Thyroid gland (tissue), 4 donors: Measurements from ENCODE around the gene GLG1. TPM values are rescaled to one million over a fixed set of nuclear protein-coding genes. Genes with fewer than 3 reads are reported as not detected.

ENCODE experiments used
- DNase-seq, 2 donors: peaks; one replicate each; pipeline ENCODE4 v3.0.0-alpha.2; 2019
- H3K27ac ChIP-seq, 3 donors: fragments of 200-600 bp; sonication (generic); 1 replicate in 2 of 3; 2 replicates in 1 of 3; pipeline ENCODE4 v1.5.1; 2016 to 2019; ENCODE audit warnings: mild to moderate bottlenecking in 1 of 3, moderate library complexity in 1 of 3
- H3K27me3 ChIP-seq: fragments of 200-600 bp; sonication (generic); one replicate; pipeline ENCODE4 v1.5.1; 2019
- H3K36me3 ChIP-seq, 2 donors: fragments of 200-600 bp; sonication (generic); one replicate each; pipeline ENCODE4 v1.5.1; 2016 to 2019
- H3K4me1 ChIP-seq, 2 donors: fragments of 200-600 bp; sonication (generic); one replicate each; pipeline ENCODE4 v1.5.1; 2017 to 2019
- H3K4me3 ChIP-seq, 3 donors: fragments of 200-600 bp; sonication (generic); replicated peaks in 1 of 3; 1 replicate in 2 of 3; 2 replicates in 1 of 3; pipeline ENCODE4 v1.5.1; 2016; ENCODE audit warnings: mild to moderate bottlenecking in 1 of 3
- H3K9me3 ChIP-seq: fragments of 200-600 bp; sonication (generic); one replicate; pipeline ENCODE4 v1.5.1; 2017
- CTCF ChIP-seq, 6 experiments: fragments of 200-600 bp in 3 of 6; fragments of 450-650 bp in 3 of 6; sonication (generic) in 3 of 6; IDR thresholded peaks; one replicate each; pipeline ENCODE4 v1.5.1; 2016 to 2019; ENCODE audit warnings: antibody characterized with exemption in 6 of 6, mild to moderate bottlenecking in 2 of 6, inconsistent platforms in 1 of 6, moderate library complexity in 1 of 6
- POLR2A ChIP-seq, 2 donors: fragments of 450-650 bp; IDR thresholded peaks; one replicate each; pipeline ENCODE4 v1.6.1; 2017; ENCODE audit warnings: antibody characterized with exemption in 2 of 2, mild to moderate bottlenecking in 2 of 2, moderate library complexity in 1 of 2
- WGBS, 2 donors: methylation state at CpG; one replicate each; pipeline ENCODE4 v1.1.5; 2017; 5-methylcytosine and 5-hydroxymethylcytosine counted together
- intact Hi-C: fragments of 100-400 bp; cut with DNase I; formaldehyde crosslinking; loops from one replicate; pipeline ENCODE4 v1.15.1; 2023
- total RNA-seq, 4 donors: library from RNA; depleted of rRNA; stranded (reverse); fragments of >200 nt; gene quantifications; one replicate each; pipeline ENCODE4 v1.2.3, GENCODE V29; 2016

Gene GLG1
- total RNA-seq, 4 donors from 2014 or later = 127 to 182 (median 151) TPM

GRCh38 chr16:74485916-74486315 lies 121.0 kb downstream of the GLG1 start:
- Histone ChIP-seq H3K4me3 (no peak overlapping the region), H3K27me3 (no peaks in the 10 kb centered on the region), H3K4me1 (peaks cover 6 to 14% of the 10 kb centered on the region in 2 donors), H3K27ac (no peak overlapping the region), H3K36me3 (peaks cover 19% of the 10 kb centered on the region in 2 donors), H3K9me3 (no peaks in the 10 kb centered on the region)
- intact Hi-C loops = no loop called here
- TF ChIP-seq CTCF (IDR thresholded peaks at IDR 0.05) = no peak
- no peak for TF ChIP-seq POLR2A (IDR thresholded peaks at IDR 0.05)
- DNase-seq = no peak
- 50 to 57% methylated on average over 1 of the region's 1 CpG for WGBS, 2 donors

GRCh38 chr16:74480150-74481029 lies 126.5 kb downstream of the GLG1 start:
- Histone ChIP-seq H3K27ac (peak overlapping the region; percentile 53 to 73 (median 54)), H3K4me3 (no peak overlapping the region), H3K4me1 (peaks cover 16 to 17% of the 10 kb centered on the region in 2 donors), H3K27me3 (no peaks in the 10 kb centered on the region), H3K36me3 (peaks cover 14 to 26% of the 10 kb centered on the region in 2 donors), H3K9me3 (no peaks in the 10 kb centered on the region)
- TF ChIP-seq CTCF (IDR thresholded peaks at IDR 0.05) (no peak), POLR2A (IDR thresholded peaks at IDR 0.05) (no peak)
- intact Hi-C loops = no loop called here
- 43 to 49% methylated on average over 12 of the region's 12 CpGs for WGBS, 2 donors
- DNase-seq = peak; percentile 73 to 76

GRCh38 chr16:74477226-74477625 lies 129.7 kb downstream of the GLG1 start:
- 95 to 97% methylated on average over 4 of the region's 4 CpGs for WGBS, 2 donors
- H3K9me3 ChIP-seq = no peaks in the 10 kb centered on the region
- H3K4me1 ChIP-seq = peaks cover 16 to 17% of the 10 kb centered on the region in 2 donors
- H3K27me3 ChIP-seq = no peaks in the 10 kb centered on the region
- H3K4me3 ChIP-seq = no peak overlapping the region
- no peak overlapping the region for H3K27ac ChIP-seq
- TF ChIP-seq POLR2A (IDR thresholded peaks at IDR 0.05) (no peak), CTCF (IDR thresholded peaks at IDR 0.05) (no peak)
- no peak for DNase-seq
- intact Hi-C loops = loop anchor here (10.0 kb wide), 1 partner anchor 148 kb away; no protein-coding TSS in a partner anchor
- peaks cover 20 to 21% of the 10 kb centered on the region in 2 donors for H3K36me3 ChIP-seq

- Histone ChIP-seq H3K4me1 (peaks cover 2 to 3% of the 10 kb centered on the region in 2 donors), H3K27me3 (no peaks in the 10 kb centered on the region), H3K4me3 (no peak overlapping the region), H3K9me3 (no peaks in the 10 kb centered on the region), H3K27ac (no peak overlapping the region), H3K36me3 (peaks cover 34 to 35% of the 10 kb centered on the region in 2 donors)
- 94 to 100% methylated on average over 1 of the region's 1 CpG for WGBS, 2 donors
- no peak for DNase-seq
- intact Hi-C loops = loop anchor here (10.0 kb wide), 1 partner anchor 150 kb away; no protein-coding TSS in a partner anchor
- no peak for TF ChIP-seq CTCF (IDR thresholded peaks at IDR 0.05)
- no peak for TF ChIP-seq POLR2A (IDR thresholded peaks at IDR 0.05)
Measured at GRCh38 chr16:74474416-74474815, 132.5 kb downstream of the GLG1 start.

- no peaks in the 10 kb centered on the region for H3K4me1 ChIP-seq
- no peaks in the 10 kb centered on the region for H3K27me3 ChIP-seq
- H3K4me3 ChIP-seq = no peak overlapping the region
- H3K36me3 ChIP-seq = peaks cover 51% of the 10 kb centered on the region in 2 donors
- no peak overlapping the region for H3K27ac ChIP-seq
- TF ChIP-seq CTCF (IDR thresholded peaks at IDR 0.05) = no peak
- no peak for TF ChIP-seq POLR2A (IDR thresholded peaks at IDR 0.05)
- intact Hi-C loops = loop anchor here (10.0 kb wide), 1 partner anchor 152 kb away; no protein-coding TSS in a partner anchor
- WGBS, 2 donors = 79 to 81% methylated on average over 3 of the region's 3 CpGs
- no peak for DNase-seq
- no peaks in the 10 kb centered on the region for H3K9me3 ChIP-seq
Measured at GRCh38 chr16:74472540-74472939, 134.4 kb downstream of the GLG1 start.
